Astrocyte (in vitro differentiated cells and primary cell): ENCODE data around the gene SH3PXD2B. TPM values are rescaled to one million over a fixed set of nuclear protein-coding genes. Genes with fewer than 3 reads are reported as not detected.

Experiments used
- DNase-seq: peaks from one replicate; pipeline ENCODE4 v3.0.0-alpha.2; 2010; ENCODE audit warnings: low read depth
- FAIRE-seq: peaks from 2 replicates; lab custom pipeline; 2011; peaks lifted over from hg19 to GRCh38; lab: Jason Lieb, UNC
- H2AFZ ChIP-seq: 2 replicates; pipeline ENCODE4 v1.6.0; 2012; ENCODE audit warnings: low read depth, low read length, inconsistent platforms
- H3K27ac ChIP-seq: 2 replicates; pipeline ENCODE4 v1.5.1; 2011; ENCODE audit warnings: low read depth, low read length, inconsistent platforms
- H3K27me3 ChIP-seq: 2 replicates; pipeline ENCODE4 v1.6.0; 2011; ENCODE audit warnings: low read length, inconsistent platforms; ENCODE audit not compliant: insufficient read depth
- H3K36me3 ChIP-seq: 2 replicates; pipeline ENCODE4 v1.5.1; 2011; ENCODE audit warnings: low read length, inconsistent platforms; ENCODE audit not compliant: insufficient read depth
- H3K4me1 ChIP-seq: 2 replicates; pipeline ENCODE4 v1.5.1; 2011; ENCODE audit warnings: low read length, inconsistent platforms; ENCODE audit not compliant: insufficient read depth
- H3K4me2 ChIP-seq: 2 replicates; pipeline ENCODE4 v1.6.0; 2012; ENCODE audit warnings: low read length, inconsistent platforms
- H3K4me3 ChIP-seq: 2 replicates; pipeline ENCODE4 v1.5.1; 2011; ENCODE audit warnings: low read depth, mild to moderate bottlenecking, low read length, inconsistent platforms; ENCODE audit not compliant: insufficient read depth
- H3K79me2 ChIP-seq: 2 replicates; pipeline ENCODE4 v1.6.0; 2012; ENCODE audit warnings: mild to moderate bottlenecking, low read length, inconsistent platforms; ENCODE audit not compliant: insufficient read depth
- H3K9ac ChIP-seq: 2 replicates; pipeline ENCODE4 v1.6.0; 2012; ENCODE audit warnings: mild to moderate bottlenecking, low read length, inconsistent platforms
- H3K9me3 ChIP-seq: 2 replicates; pipeline ENCODE4 v1.5.1; 2012; ENCODE audit warnings: low read depth, mild to moderate bottlenecking, low read length, inconsistent platforms; ENCODE audit not compliant: insufficient read depth
- H4K20me1 ChIP-seq: 2 replicates; pipeline ENCODE4 v1.6.0; 2012; ENCODE audit warnings: low read length, inconsistent platforms; ENCODE audit not compliant: insufficient read depth
- H3K27ac Mint-ChIP-seq: one replicate; pipeline ENCODE4 v1.8.0; 2021; ENCODE audit warnings: mild to moderate bottlenecking, mixed read lengths; ENCODE audit not compliant: unreplicated experiment
- H3K27me3 Mint-ChIP-seq: one replicate; pipeline ENCODE4 v1.8.0; 2021; ENCODE audit warnings: low read depth, mixed read lengths; ENCODE audit not compliant: unreplicated experiment
- H3K36me3 Mint-ChIP-seq: one replicate; pipeline ENCODE4 v1.8.0; 2021; ENCODE audit warnings: low read depth, mixed read lengths; ENCODE audit not compliant: unreplicated experiment
- H3K4me1 Mint-ChIP-seq: one replicate; pipeline ENCODE4 v1.8.0; 2021; ENCODE audit warnings: low read depth, mixed read lengths; ENCODE audit not compliant: unreplicated experiment
- H3K4me3 Mint-ChIP-seq: one replicate; pipeline ENCODE4 v1.8.0; 2021; ENCODE audit warnings: mild to moderate bottlenecking, moderate library complexity, mixed read lengths; ENCODE audit not compliant: unreplicated experiment
- H3K9me3 Mint-ChIP-seq: one replicate; pipeline ENCODE4 v1.8.0; 2021; ENCODE audit warnings: mild to moderate bottlenecking, mixed read lengths; ENCODE audit not compliant: unreplicated experiment
- EZH2 ChIP-seq: IDR thresholded peaks from 2 replicates; pipeline ENCODE4 v1.6.1; 2012; ENCODE audit warnings: mild to moderate bottlenecking, low read length, inconsistent platforms; ENCODE audit not compliant: insufficient read depth
- total RNA-seq: library from RNA; stranded (reverse); gene quantifications from 2 replicates; pipeline ENCODE4 v1.2.1, GENCODE V29; 2021
- TF ChIP-seq, protein P1 (sequence below): IDR thresholded peaks from 2 replicates; pipeline ENCODE4 v1.5.1; 2011; ENCODE audit warnings: low read depth, mild to moderate bottlenecking, inconsistent platforms, low read length, moderate library complexity; ENCODE audit not compliant: insufficient read depth

SH3PXD2B gene
- total RNA-seq, 1 donor from 2014 or later, result 66.0 TPM

DNA sequence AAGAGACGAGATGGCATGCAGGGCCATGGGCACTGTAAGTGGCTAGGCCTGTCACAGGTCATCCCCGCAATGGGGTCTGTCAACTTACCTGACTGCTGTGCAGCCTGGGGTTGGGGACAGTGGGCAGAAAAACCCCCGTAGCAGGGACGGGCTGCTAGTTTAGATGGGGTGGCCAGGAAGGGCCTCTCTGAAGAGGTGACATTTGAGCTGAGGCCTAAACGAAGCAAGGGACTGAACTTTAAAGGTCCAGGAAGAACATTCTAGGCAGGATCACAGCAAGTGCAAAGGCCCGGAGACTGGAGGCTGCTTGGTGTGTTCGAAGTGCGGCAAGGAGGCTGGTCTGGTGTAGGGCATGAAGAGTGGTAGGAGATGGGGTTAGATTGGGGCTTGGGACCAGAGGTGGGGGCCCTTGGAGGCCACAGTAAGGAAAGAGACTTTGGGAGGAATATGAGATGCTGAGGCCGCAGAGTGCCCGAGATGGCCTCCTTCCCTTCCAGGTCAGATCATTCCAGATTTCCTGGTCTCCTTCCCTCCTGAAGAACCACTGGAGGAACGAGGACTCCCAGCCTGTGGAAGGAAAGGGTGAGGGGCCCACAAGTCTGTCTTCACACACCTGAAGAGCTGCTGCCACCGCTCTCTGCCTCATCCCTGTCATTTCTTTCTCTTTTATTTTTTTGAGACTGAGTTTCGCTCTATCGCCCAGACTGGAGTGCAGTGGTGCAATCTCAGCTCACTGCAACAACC is 37.9 kb upstream of the SH3PXD2B start:
- no peak overlapping the region for H3K27ac ChIP-seq
- no peaks in the 10 kb centered on the region for H3K79me2 ChIP-seq
- no peaks in the 10 kb centered on the region for H3K9me3 ChIP-seq
- H3K4me2 ChIP-seq, result no peak overlapping the region
- TF ChIP-seq, protein P1, sequence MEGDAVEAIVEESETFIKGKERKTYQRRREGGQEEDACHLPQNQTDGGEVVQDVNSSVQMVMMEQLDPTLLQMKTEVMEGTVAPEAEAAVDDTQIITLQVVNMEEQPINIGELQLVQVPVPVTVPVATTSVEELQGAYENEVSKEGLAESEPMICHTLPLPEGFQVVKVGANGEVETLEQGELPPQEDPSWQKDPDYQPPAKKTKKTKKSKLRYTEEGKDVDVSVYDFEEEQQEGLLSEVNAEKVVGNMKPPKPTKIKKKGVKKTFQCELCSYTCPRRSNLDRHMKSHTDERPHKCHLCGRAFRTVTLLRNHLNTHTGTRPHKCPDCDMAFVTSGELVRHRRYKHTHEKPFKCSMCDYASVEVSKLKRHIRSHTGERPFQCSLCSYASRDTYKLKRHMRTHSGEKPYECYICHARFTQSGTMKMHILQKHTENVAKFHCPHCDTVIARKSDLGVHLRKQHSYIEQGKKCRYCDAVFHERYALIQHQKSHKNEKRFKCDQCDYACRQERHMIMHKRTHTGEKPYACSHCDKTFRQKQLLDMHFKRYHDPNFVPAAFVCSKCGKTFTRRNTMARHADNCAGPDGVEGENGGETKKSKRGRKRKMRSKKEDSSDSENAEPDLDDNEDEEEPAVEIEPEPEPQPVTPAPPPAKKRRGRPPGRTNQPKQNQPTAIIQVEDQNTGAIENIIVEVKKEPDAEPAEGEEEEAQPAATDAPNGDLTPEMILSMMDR, result no peak
- no peak for TF ChIP-seq EZH2
- Mint-ChIP-seq H3K27ac (peak overlapping the region; percentile 20), H3K4me1 (peaks cover 18% of the 10 kb centered on the region), H3K4me3 (no peak overlapping the region), H3K27me3 (peaks cover 50% of the 10 kb centered on the region), H3K36me3 (no peaks in the 10 kb centered on the region), H3K9me3 (peaks cover 18% of the 10 kb centered on the region)
- peaks cover 8% of the 10 kb centered on the region for H3K4me1 ChIP-seq
- H2AFZ ChIP-seq, result no peak overlapping the region
- no peak overlapping the region for H3K4me3 ChIP-seq
- no peaks in the 10 kb centered on the region for H3K36me3 ChIP-seq
- no peak for DNase-seq
- no peak overlapping the region for H3K9ac ChIP-seq
- no peak for FAIRE-seq
- no peaks in the 10 kb centered on the region for H4K20me1 ChIP-seq
- H3K27me3 ChIP-seq, result peaks cover 10% of the 10 kb centered on the region

DNA sequence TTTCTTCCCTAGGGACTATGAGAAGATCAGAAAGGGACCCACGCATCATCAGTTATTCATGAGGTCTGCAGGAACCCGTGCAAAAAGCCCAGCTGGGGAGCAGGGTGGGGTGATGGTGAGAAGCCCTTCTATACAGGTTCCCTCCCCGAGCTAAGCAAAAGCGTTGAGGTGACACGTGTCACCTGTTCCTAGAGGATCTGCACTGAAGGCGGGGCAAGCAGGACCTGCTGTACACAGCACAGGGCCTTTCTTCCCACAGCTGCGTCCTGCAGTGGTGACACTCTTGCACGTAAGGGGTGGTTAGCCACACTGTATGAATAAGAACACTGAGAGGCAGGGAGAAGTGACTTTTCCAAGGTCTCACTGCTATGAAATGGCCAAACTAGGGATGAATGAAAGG is 37.2 kb upstream of the SH3PXD2B start:
- Histone ChIP-seq H3K4me1 (peaks cover under 1% of the 10 kb centered on the region), H3K36me3 (no peaks in the 10 kb centered on the region), H4K20me1 (no peaks in the 10 kb centered on the region), H3K27me3 (peaks cover 10% of the 10 kb centered on the region), H2AFZ (no peak overlapping the region), H3K4me2 (no peak overlapping the region), H3K27ac (no peak overlapping the region), H3K4me3 (no peak overlapping the region), H3K9me3 (no peaks in the 10 kb centered on the region), H3K79me2 (no peaks in the 10 kb centered on the region), H3K9ac (no peak overlapping the region)
- Mint-ChIP-seq H3K9me3 (peaks cover 18% of the 10 kb centered on the region), H3K36me3 (no peaks in the 10 kb centered on the region), H3K4me3 (no peak overlapping the region), H3K4me1 (peaks cover 10% of the 10 kb centered on the region), H3K27ac (peak overlapping the region; percentile 9), H3K27me3 (peaks cover 52% of the 10 kb centered on the region)
- no peak for DNase-seq
- no peak for FAIRE-seq
- TF ChIP-seq, protein P1, result no peak
- TF ChIP-seq EZH2, result no peak
